Mesenchymal stem cell (in vitro differentiated cells and primary cell): ENCODE measurements around the gene UAP1L1.

Experiments
- DNase-seq: peaks from one replicate; pipeline ENCODE4 v3.0.0-alpha.2; 2013
- H2AFZ ChIP-seq: one replicate; pipeline ENCODE4 v1.6.1; 2013; ENCODE audit warnings: low read depth, mild to moderate bottlenecking, control low read depth, inconsistent platforms, low read length, moderate library complexity
- H2AK5ac ChIP-seq: 2 replicates; pipeline ENCODE4 v1.6.1; 2013; ENCODE audit warnings: low read length, moderate library complexity, mild to moderate bottlenecking, inconsistent platforms; ENCODE audit not compliant: severe bottlenecking
- H2BK120ac ChIP-seq: one replicate; pipeline ENCODE4 v1.6.1; 2013; ENCODE audit warnings: low read depth, mild to moderate bottlenecking, inconsistent platforms, low read length, moderate library complexity
- H2BK12ac ChIP-seq, 2 experiments: one replicate each; pipeline ENCODE4 v1.6.1; 2013; ENCODE audit warnings: inconsistent platforms in 2 of 2, low read length in 2 of 2, mild to moderate bottlenecking in 2 of 2, moderate library complexity in 2 of 2, control low read depth in 1 of 2
- H2BK15ac ChIP-seq: one replicate; pipeline ENCODE4 v1.6.1; 2013; ENCODE audit warnings: mild to moderate bottlenecking, low read depth, inconsistent platforms; ENCODE audit not compliant: poor library complexity, severe bottlenecking
- H2BK5ac ChIP-seq: 2 replicates; pipeline ENCODE4 v1.6.1; 2013; ENCODE audit warnings: low read depth, mild to moderate bottlenecking, low read length, control low read depth, inconsistent platforms; ENCODE audit not compliant: poor library complexity, severe bottlenecking
- H3K14ac ChIP-seq, 2 experiments: one replicate each; pipeline ENCODE4 v1.6.1; 2013; ENCODE audit warnings: inconsistent platforms in 2 of 2, low read length in 2 of 2, control low read depth in 1 of 2, mild to moderate bottlenecking in 1 of 2, moderate library complexity in 1 of 2
- H3K18ac ChIP-seq, 2 experiments: one replicate each; pipeline ENCODE4 v1.6.1; 2013; ENCODE audit warnings: inconsistent platforms in 2 of 2, low read length in 2 of 2, control low read depth in 1 of 2, low read depth in 1 of 2, mild to moderate bottlenecking in 1 of 2
- H3K23ac ChIP-seq, 2 experiments: one replicate each; pipeline ENCODE4 v1.6.1; 2013; ENCODE audit warnings: inconsistent platforms in 2 of 2, low read length in 2 of 2, mild to moderate bottlenecking in 2 of 2, moderate library complexity in 2 of 2, control low read depth in 1 of 2
- H3K27ac ChIP-seq: 2 replicates; pipeline ENCODE4 v1.5.1; 2013; ENCODE audit warnings: mild to moderate bottlenecking, moderate library complexity, low read length, control low read depth, inconsistent platforms; ENCODE audit not compliant: poor library complexity, severe bottlenecking
- H3K27me3 ChIP-seq, 2 experiments: 2 replicates each; pipeline versions ENCODE4 v1.6.1 to v1.7.0; 2013; ENCODE audit warnings: low read length in 2 of 2, mild to moderate bottlenecking in 2 of 2, moderate library complexity in 2 of 2, control low read depth in 1 of 2, inconsistent platforms in 1 of 2; ENCODE audit not compliant: control insufficient read depth in 1 of 2, insufficient read depth in 1 of 2
- H3K36me3 ChIP-seq, 2 experiments: 2 replicates each; pipeline versions ENCODE4 v1.6.1 to v1.7.0; 2013; ENCODE audit warnings: low read length in 2 of 2, control low read depth in 1 of 2, inconsistent platforms in 1 of 2, low read depth in 1 of 2, mild to moderate bottlenecking in 1 of 2; ENCODE audit not compliant: insufficient read depth in 2 of 2, control insufficient read depth in 1 of 2
- H3K4ac ChIP-seq, 2 experiments: one replicate each; pipeline ENCODE4 v1.6.1; 2013; ENCODE audit warnings: inconsistent platforms in 2 of 2, low read length in 2 of 2, mild to moderate bottlenecking in 2 of 2, moderate library complexity in 2 of 2, control low read depth in 1 of 2, low read depth in 1 of 2
- H3K4me1 ChIP-seq: 2 replicates; pipeline ENCODE4 v1.6.1; 2013; ENCODE audit warnings: low read depth, low read length, control low read depth; ENCODE audit not compliant: control insufficient read depth, insufficient read depth
- H3K4me2 ChIP-seq: 2 replicates; pipeline ENCODE4 v1.6.1; 2013; ENCODE audit warnings: low read length, mild to moderate bottlenecking, inconsistent platforms; ENCODE audit not compliant: poor library complexity, severe bottlenecking
- H3K4me3 ChIP-seq, 2 experiments: 2 replicates each; pipeline versions ENCODE4 v1.5.1 to v1.7.0; 2013; ENCODE audit warnings: low read length in 2 of 2, mild to moderate bottlenecking in 2 of 2, control low read depth in 1 of 2, low read depth in 1 of 2; ENCODE audit not compliant: insufficient read depth in 1 of 2
- H3K79me1 ChIP-seq: replicated peaks from 2 replicates; pipeline ENCODE4 v1.6.1; 2013; ENCODE audit warnings: mild to moderate bottlenecking, control low read depth, low read length, inconsistent platforms; ENCODE audit not compliant: poor library complexity, severe bottlenecking
- H3K9ac ChIP-seq: 2 replicates; pipeline ENCODE4 v1.7.0; 2013; ENCODE audit warnings: mild to moderate bottlenecking, low read length, moderate library complexity
- H3K9me3 ChIP-seq: 2 replicates; pipeline ENCODE4 v1.7.0; 2013; ENCODE audit warnings: mild to moderate bottlenecking, low read length; ENCODE audit not compliant: control insufficient read depth
- H4K8ac ChIP-seq: one replicate; pipeline ENCODE4 v1.6.1; 2013; ENCODE audit warnings: inconsistent platforms, mild to moderate bottlenecking, low read length, moderate library complexity
- H4K91ac ChIP-seq: one replicate; pipeline ENCODE4 v1.6.1; 2013; ENCODE audit warnings: mild to moderate bottlenecking, low read length, inconsistent platforms
- WGBS: methylation state at CpG from one replicate; pipeline ENCODE4 v1.1.7; 2013; ENCODE audit warnings: mixed read lengths; 5-methylcytosine and 5-hydroxymethylcytosine counted together

Gene UAP1L1

DNA sequence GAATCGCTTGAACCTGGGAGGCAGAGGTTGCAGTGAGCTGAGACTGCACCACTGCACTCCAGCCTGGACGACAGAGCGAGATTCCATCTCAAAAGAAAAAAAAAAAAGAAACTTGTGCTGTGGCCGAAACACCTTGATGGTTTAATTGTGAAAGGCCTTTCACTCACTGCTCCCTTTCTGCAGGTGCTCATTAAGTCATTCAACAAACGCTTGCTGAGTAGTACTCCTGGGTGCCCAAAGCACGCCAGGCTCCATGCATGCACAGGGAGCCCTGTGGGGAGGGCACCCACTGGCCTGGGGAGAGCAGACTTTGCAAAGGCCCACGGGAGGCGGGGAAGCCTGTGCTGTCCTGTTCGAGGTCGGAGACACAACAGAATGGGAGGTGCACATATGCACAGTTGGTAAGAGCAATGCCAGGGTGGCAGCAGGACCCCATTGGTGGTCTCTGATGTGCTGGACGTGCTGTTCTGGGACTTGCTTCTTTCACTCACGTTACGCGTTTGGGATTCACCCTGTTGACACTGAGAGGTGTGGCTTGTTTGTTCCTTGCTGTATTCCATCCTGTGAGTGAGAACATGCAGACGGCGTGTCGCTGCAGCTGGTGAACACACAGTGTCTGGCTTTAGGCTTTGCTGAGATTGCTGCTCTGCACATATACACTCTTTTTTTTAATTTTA is 20.4 kb upstream of the UAP1L1 start:
- WGBS: 85% methylated on average over 15 of the region's 17 CpGs
- H3K9me3 ChIP-seq: no peaks in the 10 kb centered on the region

DNA sequence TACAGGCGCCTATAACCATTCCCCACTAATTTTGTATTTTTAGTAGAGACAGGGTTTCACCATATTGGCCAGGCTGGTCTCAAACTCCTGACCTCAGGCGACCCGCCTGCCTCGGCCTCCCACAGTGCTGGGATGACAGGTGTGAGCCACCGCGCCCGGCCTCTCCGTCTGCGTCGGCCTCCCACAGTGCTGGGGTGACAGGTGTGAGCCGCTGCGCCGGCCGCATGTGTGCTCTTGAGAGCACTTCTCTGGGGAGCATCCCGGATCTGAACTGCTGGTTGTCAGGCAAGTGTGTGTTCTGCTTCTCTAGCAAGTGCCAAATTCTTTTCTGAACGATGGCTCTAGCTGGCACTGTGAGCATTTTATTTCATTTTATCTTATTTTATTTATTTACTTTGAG is 19.8 kb upstream of the UAP1L1 start:
- no peak overlapping the region for H2BK120ac ChIP-seq
- H3K18ac ChIP-seq: no peak overlapping the region
- H3K9me3 ChIP-seq: no peaks in the 10 kb centered on the region
- peaks cover 16% of the 10 kb centered on the region for H3K4me1 ChIP-seq
- H2AK5ac ChIP-seq: no peak overlapping the region
- H2BK5ac ChIP-seq: no peak overlapping the region
- no peak overlapping the region for H3K27ac ChIP-seq
- 80% methylated on average over 14 of the region's 16 CpGs for WGBS
- no peak overlapping the region for H3K14ac ChIP-seq
- DNase-seq: no peak
- H3K79me1 ChIP-seq: no peaks in the 10 kb centered on the region
- H4K91ac ChIP-seq: no peak overlapping the region
- H2BK15ac ChIP-seq: no peak overlapping the region
- H2AFZ ChIP-seq: no peak overlapping the region
- H3K4ac ChIP-seq: no peak overlapping the region
- H3K4me2 ChIP-seq: no peak overlapping the region
- no peak overlapping the region for H3K23ac ChIP-seq
- H3K4me3 ChIP-seq: no peak overlapping the region
- H3K9ac ChIP-seq: no peak overlapping the region
- H3K27me3 ChIP-seq: peaks cover 33 to 54% of the 10 kb centered on the region in 2 experiments
- H4K8ac ChIP-seq: no peak overlapping the region
- H3K36me3 ChIP-seq: no peaks in the 10 kb centered on the region
- H2BK12ac ChIP-seq: no peak overlapping the region

More for the DNA sequence above, 20.4 kb upstream of the UAP1L1 start:
- Histone ChIP-seq H2AFZ (no peak overlapping the region), H4K91ac (no peak overlapping the region), H3K14ac (no peak overlapping the region), H2AK5ac (no peak overlapping the region), H3K79me1 (no peaks in the 10 kb centered on the region), H3K4me2 (no peak overlapping the region), H3K23ac (no peak overlapping the region), H2BK15ac (no peak overlapping the region), H3K36me3 (no peaks in the 10 kb centered on the region), H2BK120ac (no peak overlapping the region), H3K18ac (no peak overlapping the region), H2BK5ac (no peak overlapping the region), H3K27ac (no peak overlapping the region), H3K4me3 (no peak overlapping the region), H3K9ac (no peak overlapping the region), H3K4ac (no peak overlapping the region), H4K8ac (no peak overlapping the region), H3K27me3 (peaks cover 40 to 57% of the 10 kb centered on the region in 2 experiments), H2BK12ac (no peak overlapping the region), H3K4me1 (peaks cover 16% of the 10 kb centered on the region)
- no peak for DNase-seq

DNA sequence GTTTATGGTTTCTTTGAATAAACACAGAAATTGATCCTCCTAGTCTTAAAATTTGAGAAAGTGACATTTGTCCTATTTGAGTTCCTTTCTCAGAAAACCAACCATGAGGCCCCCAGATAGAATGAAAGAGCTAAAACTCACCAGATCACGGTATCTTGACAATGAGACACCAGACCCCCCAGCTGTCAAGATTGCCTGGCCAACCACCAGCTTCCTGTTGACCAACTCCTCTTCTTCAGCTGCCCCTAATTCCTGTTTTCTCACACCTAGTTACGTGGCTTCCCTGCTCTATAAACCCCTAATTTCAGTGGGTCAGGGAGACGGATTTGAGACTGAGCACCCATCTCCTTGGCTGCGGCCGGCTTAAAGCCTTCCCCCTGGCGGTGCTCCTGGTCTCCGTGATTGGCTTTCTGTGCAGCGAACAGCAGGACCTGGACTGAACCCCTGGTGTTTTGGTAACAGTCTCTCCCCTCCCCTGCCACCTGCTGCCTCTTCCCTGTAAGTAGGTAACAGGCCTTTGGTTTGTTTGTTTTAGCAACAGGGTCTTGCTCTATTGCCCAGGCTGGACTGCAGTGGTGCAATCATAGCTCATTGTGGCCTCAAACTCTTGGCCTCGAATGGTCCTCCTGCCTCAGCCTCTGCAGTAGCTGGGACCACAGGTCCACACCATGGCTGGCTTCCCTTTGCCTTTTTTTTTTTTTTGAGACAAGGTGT is 18.6 kb upstream of the UAP1L1 start:
- H3K4ac ChIP-seq: no peak overlapping the region
- H3K18ac ChIP-seq: no peak overlapping the region
- H3K4me1 ChIP-seq: peaks cover 12% of the 10 kb centered on the region
- no peak overlapping the region for H2BK12ac ChIP-seq
- no peak overlapping the region for H3K9ac ChIP-seq
- no peaks in the 10 kb centered on the region for H3K9me3 ChIP-seq
- no peak overlapping the region for H3K27ac ChIP-seq
- H3K36me3 ChIP-seq: no peaks in the 10 kb centered on the region
- no peak for DNase-seq
- H3K4me2 ChIP-seq: no peak overlapping the region
- H2AK5ac ChIP-seq: no peak overlapping the region
- H4K8ac ChIP-seq: no peak overlapping the region
- no peak overlapping the region for H2AFZ ChIP-seq
- no peak overlapping the region for H3K23ac ChIP-seq
- H3K4me3 ChIP-seq: no peak overlapping the region
- H3K79me1 ChIP-seq: no peaks in the 10 kb centered on the region
- H2BK5ac ChIP-seq: no peak overlapping the region
- no peak overlapping the region for H2BK15ac ChIP-seq
- no peak overlapping the region for H2BK120ac ChIP-seq
- no peak overlapping the region for H3K14ac ChIP-seq
- WGBS: 86% methylated on average over 9 of the region's 9 CpGs
- peaks cover 25 to 44% of the 10 kb centered on the region in 2 experiments for H3K27me3 ChIP-seq
- no peak overlapping the region for H4K91ac ChIP-seq

DNA sequence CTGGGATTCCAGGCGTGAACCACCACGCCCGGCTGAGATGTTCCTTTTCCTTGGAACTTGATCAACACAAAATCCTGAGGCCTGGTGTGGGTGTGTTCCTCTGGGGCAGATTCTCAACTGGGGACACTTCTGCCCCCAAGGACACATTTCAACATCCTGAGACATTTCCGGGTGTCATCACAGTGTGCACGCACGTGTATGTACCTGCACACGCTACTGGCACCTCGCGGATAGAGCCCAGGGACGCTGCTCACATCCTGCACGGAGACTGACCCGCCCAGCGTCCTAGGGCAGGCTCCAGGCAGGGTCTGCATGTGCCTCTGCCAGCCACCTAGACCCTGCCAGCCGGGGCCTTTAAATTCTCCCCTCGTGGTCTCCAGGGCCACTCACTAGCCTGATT is 14.9 kb upstream of the UAP1L1 start:
- no peak overlapping the region for H2AFZ ChIP-seq
- no peak overlapping the region for H3K23ac ChIP-seq
- DNase-seq: no peak
- no peak overlapping the region for H2BK15ac ChIP-seq
- H3K36me3 ChIP-seq: peaks cover 0 to 6% of the 10 kb centered on the region in 2 experiments
- H3K79me1 ChIP-seq: no peaks in the 10 kb centered on the region
- no peak overlapping the region for H3K18ac ChIP-seq
- H2BK12ac ChIP-seq: no peak overlapping the region
- H2BK5ac ChIP-seq: no peak overlapping the region
- no peak overlapping the region for H3K4me2 ChIP-seq
- H3K4me1 ChIP-seq: peaks cover 4% of the 10 kb centered on the region
- no peak overlapping the region for H2BK120ac ChIP-seq
- H3K27ac ChIP-seq: no peak overlapping the region
- no peaks in the 10 kb centered on the region for H3K9me3 ChIP-seq
- peaks cover 0 to 16% of the 10 kb centered on the region in 2 experiments for H3K27me3 ChIP-seq
- WGBS: 93% methylated on average over 15 of the region's 15 CpGs
- no peak overlapping the region for H4K91ac ChIP-seq
- H3K14ac ChIP-seq: no peak overlapping the region
- H3K4ac ChIP-seq: no peak overlapping the region
- no peak overlapping the region for H2AK5ac ChIP-seq
- H3K9ac ChIP-seq: no peak overlapping the region
- no peak overlapping the region for H3K4me3 ChIP-seq
- H4K8ac ChIP-seq: no peak overlapping the region
